ENCODE results near the gene DGLUCY.

DGLUCY gene

GRCh38 chr14:91103116-91103515, 10.8 kb upstream of the DGLUCY start:
- H3K4me3 ChIP-seq (ENCODE audit: low read depth, low read length) = no peak overlapping the region
- in situ Hi-C loops (cut with HindIII; ENCODE audit: low sequenced_read_pairs) = no loop called here
- no peak for TF ChIP-seq CTCF (IDR thresholded peaks at IDR 0.05; ENCODE audit: low read depth, low read length, missing control alignments)
- DNase-seq (ENCODE audit: low read depth) = no peak

- TF ChIP-seq CTCF (IDR thresholded peaks at IDR 0.05; ENCODE audit: low read depth, low read length, missing control alignments) = no peak
- in situ Hi-C loops (cut with HindIII; ENCODE audit: low sequenced_read_pairs) = no loop called here
- no peak for DNase-seq (ENCODE audit: low read depth)
- H3K4me3 ChIP-seq (ENCODE audit: low read depth, low read length) = no peak overlapping the region
These were observed 4.8 kb upstream of the DGLUCY start for GRCh38 chr14:91108941-91109611.

GRCh38 chr14:91111443-91111842, 2.4 kb upstream of the DGLUCY start:
- DNase-seq (ENCODE audit: low read depth) = no peak
- no peak overlapping the region for H3K4me3 ChIP-seq (ENCODE audit: low read depth, low read length)
- no peak for TF ChIP-seq CTCF (IDR thresholded peaks at IDR 0.05; ENCODE audit: low read depth, low read length, missing control alignments)
- in situ Hi-C loops (cut with HindIII; ENCODE audit: low sequenced_read_pairs) = no loop called here

GRCh38 chr14:91112194-91112593, 1.7 kb upstream of the DGLUCY start:
- no peak for TF ChIP-seq CTCF (IDR thresholded peaks at IDR 0.05; ENCODE audit: low read depth, low read length, missing control alignments)
- in situ Hi-C loops (cut with HindIII; ENCODE audit: low sequenced_read_pairs) = no loop called here
- no peak overlapping the region for H3K4me3 ChIP-seq (ENCODE audit: low read depth, low read length)
- DNase-seq (ENCODE audit: low read depth) = no peak

- in situ Hi-C loops (cut with HindIII; ENCODE audit: low sequenced_read_pairs) = no loop called here
- peak overlapping the region; percentile 44 for H3K4me3 ChIP-seq (ENCODE audit: low read depth, low read length)
- peak; percentile 65 for DNase-seq (ENCODE audit: low read depth)
- no peak for TF ChIP-seq CTCF (IDR thresholded peaks at IDR 0.05; ENCODE audit: low read depth, low read length, missing control alignments)
These were observed 499 bp downstream of the DGLUCY start for GRCh38 chr14:91114079-91115065.

GRCh38 chr14:91115986-91116770, 2.3 kb downstream of the DGLUCY start:
- TF ChIP-seq CTCF (IDR thresholded peaks at IDR 0.05; ENCODE audit: low read depth, low read length, missing control alignments) = no peak
- no peak for DNase-seq (ENCODE audit: low read depth)
- in situ Hi-C loops (cut with HindIII; ENCODE audit: low sequenced_read_pairs) = no loop called here
- no peak overlapping the region for H3K4me3 ChIP-seq (ENCODE audit: low read depth, low read length)

All from astrocyte of the cerebellum (primary cell).